GM19395 (cell line): Measurements from ENCODE around the gene SEL1L3.

Source experiments
- ATAC-seq: cut with Tn5 transposase; IDR thresholded peaks from one replicate; pipeline ENCODE4 v1.9.1; 2021; ENCODE audit warnings: mild to moderate bottlenecking, moderate library complexity; ENCODE audit not compliant: unreplicated experiment

SEL1L3 gene

GRCh38 chr4:25795566-25796454, 67.0 kb downstream of the SEL1L3 start:
- no peak for ATAC-seq

- ATAC-seq, result no peak
These were observed 67.7 kb downstream of the SEL1L3 start for GRCh38 chr4:25795091-25795490.

- ATAC-seq, result no peak
These were observed 69.9 kb downstream of the SEL1L3 start for GRCh38 chr4:25792876-25793275.

- no peak for ATAC-seq
These were observed 70.5 kb downstream of the SEL1L3 start for GRCh38 chr4:25792200-25792791.

GRCh38 chr4:25790024-25790423, 72.8 kb downstream of the SEL1L3 start:
- ATAC-seq, result no peak

- ATAC-seq, result no peak
These were observed 74.0 kb downstream of the SEL1L3 start for GRCh38 chr4:25788703-25789238.

- ATAC-seq, result no peak
These were observed 76.2 kb downstream of the SEL1L3 start for GRCh38 chr4:25786497-25787065.

- ATAC-seq, result no peak
These were observed 78.8 kb downstream of the SEL1L3 start for GRCh38 chr4:25783943-25784342.

- no peak for ATAC-seq
These were observed 79.7 kb downstream of the SEL1L3 start for GRCh38 chr4:25783126-25783525.

GRCh38 chr4:25782482-25782881, 80.3 kb downstream of the SEL1L3 start:
- no peak for ATAC-seq

- ATAC-seq, result no peak
These were observed 83.8 kb downstream of the SEL1L3 start for GRCh38 chr4:25779021-25779420.

GRCh38 chr4:25776795-25777194, 86.0 kb downstream of the SEL1L3 start:
- no peak for ATAC-seq

GRCh38 chr4:25775166-25775565, 87.6 kb downstream of the SEL1L3 start:
- no peak for ATAC-seq

GRCh38 chr4:25773358-25773757, 89.4 kb downstream of the SEL1L3 start:
- no peak for ATAC-seq

- ATAC-seq, result no peak
These were observed 91.1 kb downstream of the SEL1L3 start for GRCh38 chr4:25771672-25772071.

GRCh38 chr4:25770847-25771246, 91.9 kb downstream of the SEL1L3 start:
- ATAC-seq, result no peak

GRCh38 chr4:25769251-25769650, 93.5 kb downstream of the SEL1L3 start:
- no peak for ATAC-seq

- ATAC-seq, result peak; percentile 56
These were observed 94.7 kb downstream of the SEL1L3 start for GRCh38 chr4:25767877-25768725.

GRCh38 chr4:25760518-25761157, 102.2 kb downstream of the SEL1L3 start:
- ATAC-seq, result no peak

GRCh38 chr4:25760048-25760447, 102.7 kb downstream of the SEL1L3 start:
- ATAC-seq, result no peak
